ENCODE data around the gene METTL25B. TPM values are rescaled to one million over a fixed set of nuclear protein-coding genes. Genes with fewer than 3 reads are reported as not detected.

METTL25B gene
- total and polyA plus RNA-seq, 2 donors (not counting 1 experiment from before 2014, with no cell fraction given) = 78.3 to 81.1 TPM

- Mint-ChIP-seq H3K9me3 (ENCODE audit: insufficient read depth) (no peaks in the 10 kb centered on the region), H3K4me1 (peaks cover 14% of the 10 kb centered on the region), H3K4me3 (no peak overlapping the region), H3K27me3 (no peaks in the 10 kb centered on the region), H3K27ac (no peak overlapping the region)
- Histone ChIP-seq H4K20me1 (ENCODE audit: control insufficient read depth, insufficient read depth, low read length, poor library complexity, severe bottlenecking) (no peaks in the 10 kb centered on the region), H2AFZ (ENCODE audit: insufficient read depth, low read depth, low read length, poor library complexity, severe bottlenecking) (no peak overlapping the region), H3K4me2 (replicated peaks; ENCODE audit: low read depth, low read length, poor library complexity, severe bottlenecking) (no peak overlapping the region), H3K9ac (ENCODE audit: low read length) (no peak overlapping the region), H3K4me1 (ENCODE audit: control insufficient read depth in 2 of 2, insufficient read depth in 2 of 2, low read length in 2 of 2) (peaks cover 4 to 9% of the 10 kb centered on the region in 2 donors), H3K4me3 (ENCODE audit: control extremely low read depth in 1 of 5, extremely low read depth in 1 of 5, insufficient read depth in 1 of 5, low read depth in 2 of 5, low read length in 4 of 5) (no peak overlapping the region), H3K36me3 (replicated peaks in 1 of 2; ENCODE audit: control extremely low read depth in 1 of 2, control insufficient read depth in 1 of 2, extremely low read depth in 1 of 2, insufficient read depth in 2 of 2, low read length in 1 of 2) (peaks cover 0 to 52% of the 10 kb centered on the region in 2 experiments), H3K27ac (ENCODE audit: low read length in 2 of 2) (no peak overlapping the region), H3K27me3 (replicated peaks in 1 of 4; ENCODE audit: control extremely low read depth in 1 of 4, control insufficient read depth in 3 of 4, insufficient read depth in 4 of 4, low read length in 3 of 4) (no peaks in the 10 kb centered on the region), H3K79me2 (ENCODE audit: control insufficient read depth, insufficient read depth, low read length) (peaks cover 14% of the 10 kb centered on the region), H3K9me3 (ENCODE audit: control extremely low read depth in 1 of 3, control insufficient read depth in 2 of 3, insufficient read depth in 1 of 3, low read length in 2 of 3) (no peaks in the 10 kb centered on the region)
- no peak for DNase-seq
- ATAC-seq (ENCODE audit: low read depth) = no peak
- intact Hi-C loops (cut with micrococcal nuclease) = no loop called here
- no peak for TF ChIP-seq EZH2 (IDR thresholded peaks at IDR 0.05; ENCODE audit: borderline replicate concordance, insufficient read depth, low read depth, low read length, poor library complexity, severe bottlenecking)
- no peak for TF ChIP-seq CTCF (IDR thresholded peaks at IDR 0.05)
- ChIA-PET CTCF (interaction anchor here (2.8 kb wide), 1 partner anchor 8 kb away, joined by 20 read pairs; no protein-coding TSS in a partner anchor), POLR2A (interaction anchor here (0.6 kb wide), 1 partner anchor 73 kb away, joined by 4 read pairs; no protein-coding TSS in a partner anchor)
- WGBS (ENCODE audit: insufficient coverage) = 98% methylated on average over 19 of the region's 20 CpGs
Measured at GRCh38 chr1:156733989-156734584, 5.8 kb downstream of the METTL25B start.

- peaks cover 18% of the 10 kb centered on the region for H3K79me2 ChIP-seq (ENCODE audit: control insufficient read depth, insufficient read depth, low read length)
- H3K27me3 Mint-ChIP-seq = no peaks in the 10 kb centered on the region
- peaks cover 28% of the 10 kb centered on the region for H3K4me1 Mint-ChIP-seq
- no peak overlapping the region for H3K27ac ChIP-seq (ENCODE audit: low read length in 2 of 2)
- H3K27ac Mint-ChIP-seq = no peak overlapping the region
- peaks cover 2% of the 10 kb centered on the region for H3K9me3 Mint-ChIP-seq (ENCODE audit: insufficient read depth)
- no peaks in the 10 kb centered on the region for H3K27me3 ChIP-seq (replicated peaks in 1 of 4; ENCODE audit: control extremely low read depth in 1 of 4, control insufficient read depth in 3 of 4, insufficient read depth in 4 of 4, low read length in 3 of 4)
- ATAC-seq (ENCODE audit: low read depth) (no peak), DNase-seq (no peak)
- TF ChIP-seq CTCF (IDR thresholded peaks at IDR 0.05) = no peak
- intact Hi-C loops (cut with micrococcal nuclease) = no loop called here
- WGBS (ENCODE audit: insufficient coverage) = 97% methylated on average over 6 of the region's 10 CpGs
- no peaks in the 10 kb centered on the region for H4K20me1 ChIP-seq (ENCODE audit: control insufficient read depth, insufficient read depth, low read length, poor library complexity, severe bottlenecking)
- H3K9me3 ChIP-seq (ENCODE audit: control extremely low read depth in 1 of 3, control insufficient read depth in 2 of 3, insufficient read depth in 1 of 3, low read length in 2 of 3) = no peaks in the 10 kb centered on the region
- peaks cover 15 to 20% of the 10 kb centered on the region in 2 donors for H3K4me1 ChIP-seq (ENCODE audit: control insufficient read depth in 2 of 2, insufficient read depth in 2 of 2, low read length in 2 of 2)
- H3K4me3 ChIP-seq (ENCODE audit: control extremely low read depth in 1 of 5, extremely low read depth in 1 of 5, insufficient read depth in 1 of 5, low read depth in 2 of 5, low read length in 4 of 5) = no peak overlapping the region
- CTCF ChIA-PET = interaction anchor here (1.0 to 1.3 kb wide), 5 partner anchors 8 to 49 kb away, joined by 3 to 5 read pairs (median 4); partner anchors contain the start of genes ISG20L2, METTL25B and PRCC
- no peak overlapping the region for H3K9ac ChIP-seq (ENCODE audit: low read length)
- H3K36me3 ChIP-seq (replicated peaks in 1 of 2; ENCODE audit: control extremely low read depth in 1 of 2, control insufficient read depth in 1 of 2, extremely low read depth in 1 of 2, insufficient read depth in 2 of 2, low read length in 1 of 2) = peaks cover 0 to 45% of the 10 kb centered on the region in 2 experiments
- POLR2A ChIA-PET = no interaction called here
- H3K4me3 Mint-ChIP-seq = no peak overlapping the region
- no peak overlapping the region for H3K4me2 ChIP-seq (replicated peaks; ENCODE audit: low read depth, low read length, poor library complexity, severe bottlenecking)
- no peak overlapping the region for H2AFZ ChIP-seq (ENCODE audit: insufficient read depth, low read depth, low read length, poor library complexity, severe bottlenecking)
Measured at GRCh38 chr1:156738407-156738806, 10.1 kb downstream of the METTL25B start.

Data from B cell (primary cell).